Osteoblast (primary cell): ENCODE results near the gene MCC. TPM values are rescaled to one million over a fixed set of nuclear protein-coding genes. Genes with fewer than 3 reads are reported as not detected.

Experiments
- DNase-seq: peaks from one replicate; pipeline ENCODE4 v3.0.0; 2011; ENCODE audit warnings: low spot score, mixed read lengths; ENCODE audit not compliant: insufficient read length; ENCODE audit errors: missing footprints
- H2AFZ ChIP-seq: 2 replicates; pipeline ENCODE4 v1.6.0; 2011; ENCODE audit warnings: mild to moderate bottlenecking, low read length
- H3K27ac ChIP-seq: 2 replicates; pipeline ENCODE4 v1.5.1; 2011; ENCODE audit warnings: mild to moderate bottlenecking, low read depth, low read length, moderate library complexity
- H3K27me3 ChIP-seq: 2 replicates; pipeline ENCODE4 v1.6.0; 2012; ENCODE audit warnings: mild to moderate bottlenecking, control low read depth, inconsistent platforms, low read length, moderate library complexity; ENCODE audit not compliant: insufficient read depth
- H3K36me3 ChIP-seq: 2 replicates; pipeline ENCODE4 v1.5.1; 2011; ENCODE audit warnings: mild to moderate bottlenecking, low read length, control low read depth, moderate library complexity; ENCODE audit not compliant: insufficient read depth
- H3K4me1 ChIP-seq: 2 replicates; pipeline ENCODE4 v1.5.1; 2011; ENCODE audit warnings: mild to moderate bottlenecking, low read length, control low read depth, moderate library complexity; ENCODE audit not compliant: insufficient read depth
- H3K4me2 ChIP-seq: 2 replicates; pipeline ENCODE4 v1.6.0; 2011; ENCODE audit warnings: mild to moderate bottlenecking, low read length; ENCODE audit not compliant: insufficient read depth
- H3K4me3 ChIP-seq: fragments of 200-600 bp; sonication (generic); 3 replicates; pipeline ENCODE4 v1.5.1; 2012; ENCODE audit warnings: mild to moderate bottlenecking, low read length, inconsistent platforms; ENCODE audit not compliant: insufficient read depth
- H3K79me2 ChIP-seq: 2 replicates; pipeline ENCODE4 v1.6.0; 2012; ENCODE audit warnings: mild to moderate bottlenecking, low read length, control low read depth, inconsistent platforms; ENCODE audit not compliant: insufficient read depth
- H3K9me3 ChIP-seq: 2 replicates; pipeline ENCODE4 v1.5.1; 2011; ENCODE audit warnings: low read depth, low read length, control low read depth
- H4K20me1 ChIP-seq: 2 replicates; pipeline ENCODE4 v1.6.0; 2012; ENCODE audit warnings: mild to moderate bottlenecking, low read length, control low read depth; ENCODE audit not compliant: insufficient read depth
- total RNA-seq: library from RNA; depleted of rRNA; stranded (reverse); fragments of >200 nt; gene quantifications from 2 replicates; pipeline ENCODE4 v1.2.3, GENCODE V29; 2012
- TF ChIP-seq, protein P1 (sequence below): IDR thresholded peaks from 2 replicates; pipeline ENCODE4 v1.5.1; 2011; ENCODE audit warnings: mild to moderate bottlenecking, low read depth, low read length, moderate library complexity; ENCODE audit errors: extremely low read depth

MCC gene
- total RNA-seq, 1 donor = 45.6 TPM

DNA sequence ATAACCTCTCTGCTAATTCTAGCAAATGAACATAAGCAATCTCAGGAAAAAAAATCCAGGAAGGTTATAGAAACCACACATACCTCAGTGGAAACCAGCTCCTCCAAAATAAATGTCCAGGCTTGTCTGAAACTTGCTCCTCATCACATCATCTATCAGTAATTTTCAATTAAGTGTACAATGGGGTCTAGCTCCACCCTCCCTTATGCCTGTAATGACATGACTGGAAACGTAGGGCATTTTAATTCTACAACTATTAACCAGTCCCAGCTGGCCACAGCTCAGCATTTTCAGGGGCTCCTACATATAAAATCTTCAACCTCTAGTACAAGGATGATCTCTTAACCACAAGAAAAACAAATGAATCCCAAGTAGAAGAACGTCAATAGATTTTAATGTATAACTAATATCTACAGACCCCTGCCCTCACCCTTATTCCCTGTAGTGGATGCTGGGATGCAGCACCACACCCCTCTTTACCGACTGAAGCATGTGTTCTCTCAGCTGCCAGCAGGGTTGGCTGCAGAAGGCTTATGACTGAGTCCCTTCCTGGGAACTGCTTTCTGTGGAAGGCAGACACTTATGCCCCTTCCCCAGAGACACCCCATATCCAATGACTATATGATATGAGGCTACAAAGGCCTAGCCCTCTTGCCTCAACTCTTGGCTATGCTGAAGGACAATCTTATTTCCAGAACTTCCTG lies 60.2 kb downstream of the MCC start:
- H3K79me2 ChIP-seq = no peaks in the 10 kb centered on the region
- H2AFZ ChIP-seq = no peak overlapping the region
- no peak overlapping the region for H3K4me3 ChIP-seq
- TF ChIP-seq, protein P1, sequence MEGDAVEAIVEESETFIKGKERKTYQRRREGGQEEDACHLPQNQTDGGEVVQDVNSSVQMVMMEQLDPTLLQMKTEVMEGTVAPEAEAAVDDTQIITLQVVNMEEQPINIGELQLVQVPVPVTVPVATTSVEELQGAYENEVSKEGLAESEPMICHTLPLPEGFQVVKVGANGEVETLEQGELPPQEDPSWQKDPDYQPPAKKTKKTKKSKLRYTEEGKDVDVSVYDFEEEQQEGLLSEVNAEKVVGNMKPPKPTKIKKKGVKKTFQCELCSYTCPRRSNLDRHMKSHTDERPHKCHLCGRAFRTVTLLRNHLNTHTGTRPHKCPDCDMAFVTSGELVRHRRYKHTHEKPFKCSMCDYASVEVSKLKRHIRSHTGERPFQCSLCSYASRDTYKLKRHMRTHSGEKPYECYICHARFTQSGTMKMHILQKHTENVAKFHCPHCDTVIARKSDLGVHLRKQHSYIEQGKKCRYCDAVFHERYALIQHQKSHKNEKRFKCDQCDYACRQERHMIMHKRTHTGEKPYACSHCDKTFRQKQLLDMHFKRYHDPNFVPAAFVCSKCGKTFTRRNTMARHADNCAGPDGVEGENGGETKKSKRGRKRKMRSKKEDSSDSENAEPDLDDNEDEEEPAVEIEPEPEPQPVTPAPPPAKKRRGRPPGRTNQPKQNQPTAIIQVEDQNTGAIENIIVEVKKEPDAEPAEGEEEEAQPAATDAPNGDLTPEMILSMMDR = no peak
- no peaks in the 10 kb centered on the region for H4K20me1 ChIP-seq
- no peaks in the 10 kb centered on the region for H3K27me3 ChIP-seq
- H3K9me3 ChIP-seq = no peaks in the 10 kb centered on the region
- DNase-seq = no peak
- no peaks in the 10 kb centered on the region for H3K4me1 ChIP-seq
- H3K36me3 ChIP-seq = no peaks in the 10 kb centered on the region
- no peak overlapping the region for H3K27ac ChIP-seq
- H3K4me2 ChIP-seq = no peak overlapping the region

DNA sequence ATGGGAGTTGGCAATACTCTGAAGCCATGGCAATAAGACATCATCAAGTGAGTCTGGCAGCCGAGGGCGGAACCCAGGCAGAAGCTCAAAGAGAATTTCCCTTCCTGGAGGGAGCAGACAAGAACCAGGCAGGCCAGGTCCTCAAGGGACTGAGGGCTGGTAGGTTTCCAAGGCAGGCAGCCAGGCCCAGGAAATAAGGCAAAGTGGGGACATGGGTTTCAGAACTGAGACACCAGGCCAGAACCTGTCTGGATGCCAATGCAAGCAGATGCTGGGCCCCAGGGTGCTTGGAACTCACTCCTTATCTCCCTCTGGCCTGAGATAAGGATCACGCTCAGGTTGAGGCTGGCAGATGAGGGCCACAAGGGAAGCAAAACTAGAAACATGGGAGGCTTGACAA lies 62.3 kb downstream of the MCC start:
- no peaks in the 10 kb centered on the region for H3K36me3 ChIP-seq

DNA sequence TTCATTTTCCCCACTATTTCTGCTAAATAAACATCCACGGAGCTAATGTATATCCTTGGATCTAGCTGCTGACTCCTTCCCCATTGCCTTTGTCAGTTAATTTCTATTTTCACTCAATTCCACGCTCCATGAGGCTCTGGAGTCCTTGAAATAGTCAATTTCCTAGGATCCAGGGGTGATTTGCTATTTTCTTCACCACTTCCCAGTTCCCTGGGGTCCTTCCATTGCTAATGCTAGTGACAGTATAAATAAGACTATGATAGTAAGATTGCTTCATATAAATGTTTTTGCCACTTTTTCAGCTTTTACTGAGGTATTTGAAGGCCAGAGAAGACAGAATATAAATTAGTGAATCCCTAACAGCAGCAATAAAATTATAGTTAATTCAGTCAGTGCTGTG lies 66.6 kb downstream of the MCC start:
- DNase-seq = no peak
- Histone ChIP-seq H2AFZ (no peak overlapping the region), H3K27ac (no peak overlapping the region), H3K4me1 (no peaks in the 10 kb centered on the region), H3K79me2 (no peaks in the 10 kb centered on the region), H3K9me3 (no peaks in the 10 kb centered on the region), H3K36me3 (no peaks in the 10 kb centered on the region), H3K4me3 (no peak overlapping the region), H3K4me2 (no peak overlapping the region), H3K27me3 (no peaks in the 10 kb centered on the region), H4K20me1 (no peaks in the 10 kb centered on the region)
- TF ChIP-seq, protein P1 = no peak

More for the DNA sequence above, 62.3 kb downstream of the MCC start:
- TF ChIP-seq, protein P1 = no peak
- Histone ChIP-seq H3K27me3 (no peaks in the 10 kb centered on the region), H3K4me2 (no peak overlapping the region), H4K20me1 (no peaks in the 10 kb centered on the region), H3K27ac (no peak overlapping the region), H3K9me3 (no peaks in the 10 kb centered on the region), H2AFZ (no peak overlapping the region), H3K4me3 (no peak overlapping the region), H3K79me2 (no peaks in the 10 kb centered on the region), H3K4me1 (no peaks in the 10 kb centered on the region)
- no peak for DNase-seq

DNA sequence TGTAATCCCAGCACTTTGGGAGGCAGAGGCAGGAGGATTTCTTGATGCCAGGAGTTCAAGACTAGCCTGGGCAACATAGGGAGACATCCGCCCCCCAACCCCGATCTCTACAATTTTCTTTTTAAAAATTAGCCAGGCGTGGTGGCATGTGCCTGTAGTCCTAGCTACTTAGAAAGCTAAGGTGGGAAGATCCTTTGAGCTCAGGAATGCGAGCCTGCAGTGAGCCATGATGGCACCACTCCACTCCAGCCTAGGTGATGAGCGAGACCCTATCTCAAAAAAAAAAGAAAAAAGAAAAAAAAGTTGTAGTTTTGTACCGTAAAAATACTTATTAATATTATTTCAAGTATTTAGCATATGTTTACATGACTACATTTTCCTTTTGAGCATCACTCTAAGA lies 82.7 kb downstream of the MCC start:
- Histone ChIP-seq H3K79me2 (no peaks in the 10 kb centered on the region), H3K4me3 (no peak overlapping the region), H3K4me1 (no peaks in the 10 kb centered on the region), H3K27me3 (no peaks in the 10 kb centered on the region), H4K20me1 (no peaks in the 10 kb centered on the region), H3K36me3 (no peaks in the 10 kb centered on the region), H3K27ac (no peak overlapping the region), H3K9me3 (no peaks in the 10 kb centered on the region), H3K4me2 (no peak overlapping the region), H2AFZ (no peak overlapping the region)
- DNase-seq = no peak
- TF ChIP-seq, protein P1 = no peak
